ENCODE results near the gene ARHGAP6.

DNA sequence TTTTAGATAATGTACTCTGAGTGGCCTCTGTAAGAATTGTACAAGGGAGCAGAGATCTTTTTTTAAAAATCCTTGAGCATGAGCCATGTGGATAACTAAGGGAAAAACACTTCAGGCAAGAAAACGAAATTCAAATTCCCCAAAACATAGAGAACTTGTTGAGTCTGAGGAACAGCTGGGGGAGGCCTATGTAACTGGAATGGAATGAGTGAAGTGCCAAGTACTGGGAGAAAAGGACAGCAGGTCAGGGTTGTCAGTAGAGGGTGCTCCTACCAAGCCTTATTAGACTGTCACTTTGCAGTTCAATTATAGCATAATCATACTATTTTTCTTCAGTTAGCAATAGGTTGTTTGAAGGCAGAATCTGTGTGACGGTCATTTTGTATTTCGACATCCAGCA lies 135.1 kb downstream of the ARHGAP6 start:
- TF ChIP-seq FOSL1 (CRISPR knock-in tag; IDR thresholded peaks at IDR 0.05; ENCODE audit: borderline replicate concordance): no peak
- no peak for TF ChIP-seq RAD51 (IDR thresholded peaks at IDR 0.05; ENCODE audit: borderline replicate concordance)
- TF ChIP-seq, protein P1, sequence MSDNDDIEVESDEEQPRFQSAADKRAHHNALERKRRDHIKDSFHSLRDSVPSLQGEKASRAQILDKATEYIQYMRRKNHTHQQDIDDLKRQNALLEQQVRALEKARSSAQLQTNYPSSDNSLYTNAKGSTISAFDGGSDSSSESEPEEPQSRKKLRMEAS (IDR thresholded peaks at IDR 0.05): no peak
- no peak for TF ChIP-seq RBM22 (optimal IDR thresholded peaks at IDR 0.05; ENCODE audit: low read length)
- no peak for TF ChIP-seq ZNF337 (CRISPR knock-in tag; IDR thresholded peaks at IDR 0.05; ENCODE audit: borderline replicate concordance, low read depth)

Measured in HepG2 (cell line).